Psoas muscle (tissue), 8 donors: ENCODE results near the gene XRN2. TPM values are rescaled to one million over a fixed set of nuclear protein-coding genes. Genes with fewer than 3 reads are reported as not detected.
"Not testable (repeated sequence)": the region's sequence is repeated elsewhere in the genome, so short reads cannot be mapped to it uniquely, and the experiment has no call there.

Source experiments
- ATAC-seq, 4 donors: fragments of 200-7000 bp; cut with Tn5 transposase; one replicate each; pipeline ENCODE4 v1.9.1; 2020; ENCODE audit warnings: moderate library complexity in 3 of 4, mild to moderate bottlenecking in 2 of 4
- DNase-seq, 2 donors: peaks; one replicate each; pipeline ENCODE4 v3.0.0-alpha.2; 2020
- H3K27ac ChIP-seq: fragments of 200-600 bp; one replicate; pipeline ENCODE4 v1.8.0; 2022
- H3K27me3 ChIP-seq, 3 donors: fragments of 200-600 bp in 1 of 3; one replicate each; pipeline versions ENCODE4 v1.6.1 to v1.8.0; 2013 to 2022; ENCODE audit warnings: low read length in 2 of 3, mild to moderate bottlenecking in 2 of 3, moderate library complexity in 1 of 3; ENCODE audit not compliant: insufficient read depth in 3 of 3
- H3K36me3 ChIP-seq, 2 donors: fragments of 200-600 bp in 1 of 2; one replicate each; pipeline versions ENCODE4 v1.6.1 to v1.8.0; 2013 to 2022; ENCODE audit warnings: low read depth in 1 of 2, mild to moderate bottlenecking in 1 of 2, moderate library complexity in 1 of 2; ENCODE audit not compliant: insufficient read depth in 1 of 2
- H3K4me1 ChIP-seq: fragments of 200-600 bp; one replicate; pipeline ENCODE4 v1.8.0; 2022
- H3K4me3 ChIP-seq: fragments of 200-600 bp; one replicate; pipeline ENCODE4 v1.8.0; 2022; ENCODE audit warnings: mild to moderate bottlenecking
- H3K9me3 ChIP-seq: fragments of 200-600 bp; one replicate; pipeline ENCODE4 v1.8.0; 2022
- CTCF ChIP-seq: fragments of 200-600 bp; IDR thresholded peaks from one replicate; pipeline ENCODE4 v1.8.0; 2022; ENCODE audit warnings: antibody characterized with exemption
- WGBS, 3 donors: extraction: QIAGEN DNeasy Blood & Tissue Kit; methylation state at CpG; one replicate each; pipeline versions ENCODE4 v1.1.6 to v1.1.7; 2013; 5-methylcytosine and 5-hydroxymethylcytosine counted together
- intact Hi-C, 2 donors: fragments of 100-400 bp; cut with DNase I; formaldehyde crosslinking; loops; one replicate each; pipeline versions ENCODE4 v1.11.0 to v1.14.2; 2022
- polyA plus RNA-seq, 3 donors: library from polyadenylated mRNA; stranded (reverse); fragments of 200-250 nt; gene quantifications; one replicate each; pipeline ENCODE4 v1.2.3, GENCODE V29; 2013
- total RNA-seq, 4 donors: library from RNA; stranded (reverse); fragmentation: NEBNext Ultra II Directional in 2 of 4; extraction: Animal tissue kit (Norgen Biotek cat#: 25700) in 2 of 4; gene quantifications; one replicate each; pipeline versions ENCODE4 v1.2.1 to v1.2.4, GENCODE V29; 2021 to 2023
- donor health status: healthy with polysubstance abuse.
- donor health status: DM: no; HTN: no; CAD: no; lungs with moderate emphysema.
- donor health status: Bipolar disorder and iron deficiency.
- donor health status: healthy.
- donor health status: DM: yes; HTN: yes; CAD: no.
- donor health status: DM: no; HTN: no; CAD: no.
- donor health status: DM: no; HTN: no; CAD: no.
- donor health status: DM: yes; HTN: yes; CAD: no.

XRN2 gene
- total and polyA plus RNA-seq, 7 donors, result 25.1 to 48.3 (median 41.0) TPM

GRCh38 chr20:21421601-21422236, 118.6 kb downstream of the XRN2 start:
- no peaks in the 10 kb centered on the region for H3K27me3 ChIP-seq
- no peaks in the 10 kb centered on the region for H3K36me3 ChIP-seq
- no peak overlapping the region for H3K4me3 ChIP-seq
- ATAC-seq (no peak), DNase-seq (no peak)
- peaks cover 11% of the 10 kb centered on the region for H3K9me3 ChIP-seq
- intact Hi-C loops, result no loop called here
- H3K4me1 ChIP-seq, result no peaks in the 10 kb centered on the region
- no peak overlapping the region for H3K27ac ChIP-seq
- TF ChIP-seq CTCF, result no peak
- WGBS, 3 donors, result 86 to 93% (median 86%) methylated on average over 4 of the region's 4 CpGs

- H3K27ac ChIP-seq, H3K36me3 ChIP-seq, H3K4me1 ChIP-seq, H3K4me3 ChIP-seq, DNase-seq, ATAC-seq, intact Hi-C loops, H3K27me3 ChIP-seq: not testable (repeated sequence)
- H3K9me3 ChIP-seq, result peaks cover 11% of the 10 kb centered on the region
- 89 to 97% (median 96%) methylated on average over 1 of the region's 1 CpG for WGBS, 3 donors
Measured at GRCh38 chr20:21423712-21424111, 120.6 kb downstream of the XRN2 start.

GRCh38 chr20:21424846-21425245, 121.7 kb downstream of the XRN2 start:
- intact Hi-C loops, result no loop called here
- Histone ChIP-seq H3K4me3 (no peak overlapping the region), H3K36me3 (no peaks in the 10 kb centered on the region), H3K4me1 (no peaks in the 10 kb centered on the region), H3K27me3 (no peaks in the 10 kb centered on the region), H3K27ac (no peak overlapping the region), H3K9me3 (peaks cover 11% of the 10 kb centered on the region)
- DNase-seq (no peak), ATAC-seq (no peak)
- WGBS, 3 donors, result 64 to 73% (median 70%) methylated on average over 4 of the region's 4 CpGs
- TF ChIP-seq CTCF, result no peak

- no peak for ATAC-seq
- no peaks in the 10 kb centered on the region for H3K36me3 ChIP-seq
- WGBS, 3 donors, result 35 to 46% (median 36%) methylated on average over 3 of the region's 3 CpGs
- H3K27me3 ChIP-seq, result no peaks in the 10 kb centered on the region
- no peak overlapping the region for H3K27ac ChIP-seq
- no peak for TF ChIP-seq CTCF
- H3K4me3 ChIP-seq, result no peak overlapping the region
- H3K4me1 ChIP-seq, result no peaks in the 10 kb centered on the region
- H3K9me3 ChIP-seq, result no peaks in the 10 kb centered on the region
- no peak for DNase-seq
- intact Hi-C loops, result no loop called here
Measured at GRCh38 chr20:21430020-21430419, 126.9 kb downstream of the XRN2 start.

GRCh38 chr20:21432911-21433310, 129.8 kb downstream of the XRN2 start:
- H3K4me1 ChIP-seq, result no peaks in the 10 kb centered on the region
- no peaks in the 10 kb centered on the region for H3K9me3 ChIP-seq
- no peaks in the 10 kb centered on the region for H3K36me3 ChIP-seq
- no peak overlapping the region for H3K4me3 ChIP-seq
- ATAC-seq (no peak), DNase-seq (no peak)
- 88 to 91% (median 88%) methylated on average over 4 of the region's 4 CpGs for WGBS, 3 donors
- no peak overlapping the region for H3K27ac ChIP-seq
- no peak for TF ChIP-seq CTCF
- H3K27me3 ChIP-seq, result no peaks in the 10 kb centered on the region
- intact Hi-C loops, result no loop called here
